GM19397 (cell line): Measurements from ENCODE around the gene MYH6.

Source experiments
- ATAC-seq: cut with Tn5 transposase; IDR thresholded peaks from one replicate; pipeline ENCODE4 v1.9.1; 2021; ENCODE audit warnings: mild to moderate bottlenecking, moderate library complexity; ENCODE audit not compliant: unreplicated experiment

Gene MYH6

DNA sequence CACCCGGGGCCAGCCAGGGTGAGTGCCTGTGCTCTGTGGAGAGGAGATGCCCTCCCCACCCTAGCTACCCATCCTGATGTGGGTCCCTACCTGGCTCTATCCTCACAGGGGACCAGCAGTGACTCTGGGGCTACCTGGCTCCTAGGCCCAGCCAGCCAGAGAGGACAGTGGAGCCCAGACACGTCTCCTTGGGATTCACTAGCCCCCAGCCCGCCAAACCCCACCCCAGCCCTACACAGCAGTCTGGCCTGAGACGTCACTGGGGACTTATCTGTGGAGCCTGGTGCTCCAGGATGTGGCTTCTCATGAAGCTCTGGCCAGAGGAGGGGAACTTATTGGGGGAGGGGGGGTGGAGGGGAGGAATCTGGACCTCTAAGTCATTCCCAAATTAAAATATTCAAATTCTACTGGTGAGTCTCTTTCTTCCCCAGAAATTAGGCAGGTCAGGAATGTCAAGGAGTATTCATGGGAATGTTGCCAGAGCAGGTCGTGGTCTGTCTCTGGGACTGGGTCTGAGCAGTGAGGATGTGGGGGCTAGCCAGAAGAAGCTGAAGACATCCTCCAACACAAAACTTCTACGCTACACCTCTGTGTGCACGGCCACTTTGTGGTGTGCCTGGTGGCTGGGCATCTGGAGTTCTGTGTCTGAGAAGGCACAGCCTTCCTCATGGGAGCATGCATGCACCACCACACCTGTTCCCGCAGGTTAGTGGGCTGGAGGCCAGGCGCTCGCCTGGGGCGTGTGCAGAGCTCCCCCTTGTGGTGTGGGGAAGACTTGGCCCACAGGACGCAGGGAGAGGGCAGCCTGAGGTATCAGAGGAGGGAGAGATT is 28.5 kb downstream of the MYH6 start:
- no peak for ATAC-seq

DNA sequence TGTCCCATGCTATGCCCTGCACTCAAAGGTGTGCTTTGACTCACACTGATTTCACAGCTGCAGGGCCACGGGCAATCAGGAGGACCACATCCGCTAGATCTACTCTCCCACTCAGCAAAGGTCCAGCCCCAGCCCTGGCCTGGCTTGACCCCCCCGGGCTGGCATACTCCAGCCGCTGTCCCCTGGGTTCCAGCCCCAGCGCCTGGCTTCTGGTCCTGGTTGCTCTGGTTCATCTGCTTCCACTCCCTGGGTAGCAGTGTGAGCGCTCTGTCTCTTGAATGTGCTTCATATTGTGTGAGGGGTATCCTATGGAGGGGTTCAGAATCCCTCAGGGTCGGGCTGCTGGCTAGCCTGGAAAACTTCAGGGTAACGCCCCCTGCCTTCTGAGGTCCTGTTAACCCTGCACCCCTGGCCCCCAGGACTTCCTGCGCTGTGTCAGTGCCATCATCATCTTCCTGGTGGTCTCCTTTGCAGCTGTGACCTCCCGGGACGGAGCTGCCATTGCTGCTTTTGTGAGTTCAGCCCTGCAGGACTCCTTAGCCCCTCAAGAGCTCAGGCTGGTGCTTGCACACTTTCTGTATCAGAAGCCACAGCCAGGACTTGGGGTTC is 29.4 kb downstream of the MYH6 start:
- ATAC-seq: no peak

DNA sequence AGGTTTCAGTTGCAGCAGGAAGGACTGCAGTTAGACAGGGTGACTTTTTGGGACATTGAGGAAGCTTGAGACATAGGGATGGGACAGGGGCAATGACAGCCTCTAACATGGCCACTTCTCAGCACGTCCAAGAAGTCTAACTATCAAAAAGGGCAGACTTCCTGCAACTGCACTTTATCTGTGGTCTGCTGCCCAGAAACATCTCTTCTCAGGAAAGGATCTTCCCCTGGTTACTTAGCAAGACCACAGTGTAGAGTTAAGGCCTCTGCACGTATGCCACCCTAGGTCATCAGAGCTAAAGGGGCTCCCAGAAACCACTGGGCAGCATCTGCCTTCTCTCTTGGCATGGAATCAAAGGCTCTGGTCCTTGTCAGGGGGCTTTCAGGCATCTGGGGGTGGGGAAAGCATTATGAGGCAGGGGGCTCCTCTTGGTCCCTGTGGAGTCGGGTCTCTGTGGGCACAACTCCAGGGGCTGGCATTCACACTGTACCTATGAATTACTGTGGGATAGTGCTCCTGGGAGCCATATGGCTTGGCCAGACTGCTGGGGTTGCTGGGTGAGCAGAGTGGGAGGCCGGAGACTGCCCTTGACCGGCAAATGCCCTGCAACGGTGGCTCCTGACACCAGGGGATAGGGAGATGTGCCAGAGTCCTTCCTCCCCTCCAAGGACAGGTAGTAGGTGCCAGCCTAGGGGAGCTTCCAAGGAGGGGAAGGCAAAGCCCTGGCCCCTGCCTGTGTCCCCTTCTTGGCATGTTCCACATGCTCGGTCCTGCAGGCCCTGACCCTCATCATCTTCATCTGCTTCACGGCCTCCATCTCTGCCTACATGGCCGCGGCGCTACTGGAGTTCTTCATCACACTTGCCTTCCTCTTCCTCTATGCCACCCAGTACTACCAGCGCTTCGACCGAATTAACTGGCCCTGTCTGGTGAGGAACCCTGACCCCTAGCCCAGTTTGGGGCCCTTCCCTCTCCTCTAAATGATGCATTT is 30.2 kb downstream of the MYH6 start:
- no peak for ATAC-seq

DNA sequence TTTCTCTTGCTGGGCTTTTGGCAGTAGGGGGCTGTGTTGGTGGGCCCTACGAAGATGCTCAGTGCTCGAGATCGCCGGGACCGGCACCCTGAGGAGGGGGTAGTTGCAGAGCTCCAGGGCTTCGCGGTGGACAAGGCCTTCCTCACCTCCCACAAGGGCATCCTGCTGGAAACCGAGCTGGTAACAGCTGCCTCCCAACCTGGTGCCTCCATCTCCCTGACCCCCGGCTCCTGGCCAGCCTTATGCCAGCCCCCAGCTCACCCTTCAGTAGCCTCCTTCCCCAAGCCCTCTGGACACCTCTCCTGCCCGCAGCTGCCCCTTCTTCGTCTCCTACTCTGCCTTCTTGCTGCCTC is 30.9 kb downstream of the MYH6 start:
- no peak for ATAC-seq

DNA sequence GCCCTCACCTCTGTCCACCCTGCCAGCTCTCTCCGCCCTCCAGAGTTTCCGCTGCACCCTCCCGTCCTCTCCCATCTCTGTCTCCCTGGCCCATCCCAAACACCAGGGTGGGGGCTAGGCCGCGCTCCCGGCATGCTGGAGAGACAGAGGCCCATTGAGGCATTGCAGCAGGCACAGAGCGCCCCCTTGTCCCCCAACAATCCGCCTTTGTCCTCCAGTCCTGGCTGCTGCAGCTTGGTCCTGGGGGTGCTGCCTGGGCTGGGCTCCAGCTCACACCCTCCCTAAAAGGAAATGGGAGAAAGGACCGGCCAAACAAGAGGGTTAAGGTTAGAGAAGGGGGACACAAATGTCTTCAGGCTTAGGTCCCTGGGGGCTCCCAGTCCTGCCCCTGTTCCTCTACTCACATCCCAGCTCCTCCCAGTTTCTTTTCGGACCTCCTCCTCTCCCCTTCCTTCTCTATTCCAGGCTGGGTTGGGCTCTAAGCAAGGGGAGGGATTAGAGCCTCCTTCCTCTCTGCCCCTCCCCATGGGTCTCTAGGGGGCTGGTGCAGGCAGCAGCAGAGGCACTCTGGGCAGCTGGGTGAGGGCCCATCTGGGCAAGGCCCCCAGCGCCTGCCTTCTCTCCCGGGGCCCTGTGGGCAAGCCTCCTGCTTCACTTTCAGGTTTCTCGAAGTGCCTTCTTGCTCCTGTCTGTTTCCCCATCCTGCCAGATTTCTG is 31.4 kb downstream of the MYH6 start, which contains the start of gene CMTM5:
Gene CMTM5, plus strand, starts transcription at position 565 of the 716 bp plus-strand sequence. CDS start 206 bp downstream, outside the sequence.
- ATAC-seq: no peak

DNA sequence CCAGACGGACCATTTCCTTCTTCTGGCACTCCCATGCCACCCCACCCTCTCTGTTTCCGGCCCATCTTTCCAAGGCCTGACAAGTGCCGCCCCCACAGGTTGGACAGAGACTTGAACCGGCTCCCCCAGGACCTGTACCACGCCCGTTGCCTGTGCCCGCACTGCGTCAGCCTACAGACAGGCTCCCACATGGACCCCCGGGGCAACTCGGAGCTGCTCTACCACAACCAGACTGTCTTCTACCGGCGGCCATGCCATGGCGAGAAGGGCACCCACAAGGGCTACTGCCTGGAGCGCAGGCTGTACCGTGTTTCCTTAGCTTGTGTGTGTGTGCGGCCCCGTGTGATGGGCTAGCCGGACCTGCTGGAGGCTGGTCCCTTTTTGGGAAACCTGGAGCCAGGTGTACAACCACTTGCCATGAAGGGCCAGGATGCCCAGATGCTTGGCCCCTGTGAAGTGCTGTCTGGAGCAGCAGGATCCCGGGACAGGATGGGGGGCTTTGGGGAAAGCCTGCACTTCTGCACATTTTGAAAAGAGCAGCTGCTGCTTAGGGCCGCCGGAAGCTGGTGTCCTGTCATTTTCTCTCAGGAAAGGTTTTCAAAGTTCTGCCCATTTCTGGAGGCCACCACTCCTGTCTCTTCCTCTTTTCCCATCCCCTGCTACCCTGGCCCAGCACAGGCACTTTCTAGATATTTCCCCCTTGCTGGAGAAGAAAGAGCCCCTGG is 32.4 kb downstream of the MYH6 start:
- ATAC-seq: no peak

DNA sequence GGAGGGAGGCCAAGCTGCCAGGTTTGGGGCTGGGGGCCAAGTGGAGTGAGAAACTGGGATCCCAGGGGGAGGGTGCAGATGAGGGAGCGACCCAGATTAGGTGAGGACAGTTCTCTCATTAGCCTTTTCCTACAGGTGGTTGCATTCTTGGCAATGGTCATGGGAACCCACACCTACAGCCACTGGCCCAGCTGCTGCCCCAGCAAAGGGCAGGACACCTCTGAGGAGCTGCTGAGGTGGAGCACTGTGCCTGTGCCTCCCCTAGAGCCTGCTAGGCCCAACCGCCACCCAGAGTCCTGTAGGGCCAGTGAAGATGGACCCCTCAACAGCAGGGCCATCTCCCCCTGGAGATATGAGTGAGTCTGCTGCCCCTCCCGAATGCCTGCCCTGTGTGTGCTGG is 35.0 kb downstream of the MYH6 start:
- ATAC-seq: no peak

DNA sequence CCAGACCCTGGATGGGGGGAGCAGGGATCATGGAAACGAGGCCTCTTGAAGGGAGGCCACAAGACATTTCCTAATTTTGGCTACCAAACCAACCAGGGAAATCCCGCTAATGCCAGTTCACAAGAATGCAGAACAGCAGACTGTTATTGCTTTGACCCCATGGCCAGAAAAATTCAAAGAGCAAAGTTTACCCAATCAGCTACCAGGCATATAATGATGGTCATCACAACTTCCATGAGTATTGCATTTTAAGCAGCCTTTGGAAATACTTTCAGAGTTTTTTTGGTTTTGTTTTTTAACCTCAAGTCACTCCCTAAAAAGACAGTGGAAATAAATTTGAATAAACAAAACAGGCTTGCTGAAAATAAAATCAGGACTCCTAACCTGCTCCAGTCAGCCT is 35.6 kb downstream of the MYH6 start, which contains the start of gene IL25:
Gene IL25, plus strand, starts transcription at position 301 of the 400 bp plus-strand sequence.
- no peak for ATAC-seq

DNA sequence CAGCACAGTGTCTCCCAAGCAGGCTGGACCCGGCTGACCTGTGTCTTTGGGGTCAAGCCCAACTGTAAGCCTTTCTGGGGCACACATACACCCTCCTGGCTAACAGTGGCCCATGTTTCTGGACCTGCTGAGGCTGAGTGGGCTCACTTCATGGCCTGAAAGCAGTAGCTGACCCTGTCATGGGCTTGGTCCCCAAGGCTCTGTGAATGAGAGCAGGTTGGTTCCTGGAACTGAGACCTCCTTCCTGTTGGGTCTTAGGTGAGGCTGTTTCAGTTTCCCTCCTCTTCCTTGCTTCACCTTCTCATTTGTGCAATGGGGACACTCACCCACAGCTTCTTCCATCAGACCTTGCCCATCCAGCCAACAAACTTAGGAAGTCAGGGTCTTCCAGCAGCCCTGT is 36.2 kb downstream of the MYH6 start:
- no peak for ATAC-seq

DNA sequence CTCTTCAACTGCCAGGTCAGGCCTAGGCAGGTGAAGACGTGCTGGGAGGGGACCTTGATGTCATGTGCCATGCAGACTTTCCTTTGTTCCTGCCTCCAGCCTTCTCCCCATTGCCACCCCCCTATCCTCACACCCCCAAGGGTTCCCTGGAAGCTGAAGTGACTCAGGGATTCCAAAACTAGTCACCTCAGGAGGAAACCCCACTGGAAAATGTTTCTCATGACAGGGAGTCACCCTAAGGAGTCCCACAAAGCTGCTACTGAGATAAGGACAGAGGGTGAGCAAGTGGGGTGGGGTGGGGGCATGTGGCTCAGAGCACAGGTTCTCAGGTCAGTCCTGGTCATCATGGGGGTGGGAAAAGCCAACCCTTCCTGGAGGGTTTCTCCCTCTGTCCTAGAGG is 37.9 kb downstream of the MYH6 start:
- ATAC-seq: no peak

DNA sequence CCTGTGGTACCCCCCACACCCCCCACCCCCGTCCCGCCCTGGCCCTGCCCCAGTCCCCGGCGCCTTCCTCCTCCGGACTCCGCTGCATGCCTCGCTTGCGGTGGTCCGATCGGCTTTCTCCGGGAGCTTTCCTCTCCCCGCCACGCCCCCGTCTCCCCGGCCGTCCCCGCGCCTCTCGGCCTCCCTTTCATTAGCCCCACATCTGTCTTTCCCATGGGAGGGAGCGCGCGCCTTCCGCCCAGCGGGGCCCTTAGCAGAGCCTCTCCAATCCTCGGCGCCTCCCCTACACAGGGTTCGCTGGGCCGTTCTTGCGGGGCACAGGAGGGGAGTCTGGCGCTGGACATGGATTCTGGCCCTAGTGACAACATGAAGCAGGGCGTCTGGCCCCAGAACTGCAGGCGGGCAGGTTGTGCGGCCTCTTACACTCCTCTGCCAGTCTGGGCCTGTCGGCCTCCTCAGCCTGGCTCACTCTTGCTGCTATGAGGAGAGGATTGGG is 41.6 kb downstream of the MYH6 start:
- no peak for ATAC-seq

DNA sequence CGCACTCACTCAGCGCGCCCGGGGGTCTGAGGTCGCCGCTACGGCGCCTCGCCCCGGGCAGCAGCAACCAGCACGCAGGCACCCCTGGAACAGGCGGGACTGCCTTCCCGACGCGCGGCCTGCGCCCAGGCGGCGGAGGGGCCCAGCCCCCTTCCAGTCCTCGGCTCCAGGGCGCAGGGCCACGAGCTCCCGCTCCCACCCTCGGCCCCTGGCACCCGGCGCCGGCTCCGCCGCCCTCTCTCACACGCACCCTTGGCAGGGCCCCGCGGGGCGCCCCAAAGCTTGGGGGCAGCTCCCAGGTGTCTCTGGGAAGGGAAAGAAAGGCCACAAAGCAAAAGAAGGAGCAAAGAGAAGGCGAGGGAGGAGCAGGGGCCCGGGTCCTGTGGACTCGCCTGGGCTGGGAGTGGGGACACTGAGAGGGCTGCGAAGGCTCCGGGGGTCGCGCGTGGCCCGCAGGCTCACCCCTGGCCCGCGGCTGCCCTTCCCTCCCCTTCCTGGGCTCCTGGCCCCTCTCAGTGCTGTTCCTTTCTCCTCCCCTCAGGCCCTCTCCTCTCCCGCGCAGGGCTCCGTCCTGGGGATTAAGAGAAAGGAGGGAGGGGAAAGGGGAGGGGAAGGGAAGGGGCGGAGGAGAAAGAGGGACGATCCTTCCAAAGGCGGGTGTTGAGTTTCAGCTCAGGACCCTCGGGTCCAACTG is 42.2 kb downstream of the MYH6 start:
- no peak for ATAC-seq

DNA sequence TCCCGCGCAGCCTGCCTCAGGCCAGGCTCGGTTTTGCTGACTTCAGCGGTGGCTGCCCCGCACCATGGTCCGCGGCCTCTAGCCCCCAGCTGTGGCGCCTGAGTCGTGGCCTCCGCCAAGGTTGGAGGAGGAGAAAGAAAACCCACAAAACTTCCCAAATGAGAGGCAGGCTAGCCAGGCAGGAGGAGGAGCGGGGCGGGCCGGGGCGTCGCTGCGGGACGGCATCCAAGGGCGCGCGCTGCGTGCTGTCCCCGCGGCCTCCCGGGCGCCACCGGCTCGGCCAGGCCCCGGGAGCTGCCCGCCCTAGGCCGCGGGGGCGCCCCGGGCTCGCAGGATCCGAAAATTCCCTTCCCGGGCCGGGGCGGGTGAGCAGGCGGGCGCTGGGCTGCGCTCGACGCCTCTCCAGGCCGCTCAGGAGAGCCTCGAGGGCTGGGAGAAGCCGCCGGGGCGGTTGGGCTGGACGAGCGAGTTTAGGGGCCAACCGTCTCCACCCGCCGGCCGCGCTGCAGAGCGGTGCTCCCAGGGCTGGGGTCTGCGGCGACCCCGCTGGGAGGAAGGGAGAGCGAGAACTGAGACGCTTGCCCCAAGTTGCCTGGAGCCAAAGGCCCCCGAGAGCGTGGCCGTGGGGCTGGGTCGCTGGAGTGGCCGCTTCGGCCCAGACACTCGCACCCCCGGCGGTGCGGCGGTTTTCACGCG is 42.9 kb downstream of the MYH6 start, which contains the start of gene EFS:
Gene EFS, minus strand, starts transcription at position 137 of the 696 bp plus-strand sequence. CDS start 147 bp downstream, outside the sequence.
- no peak for ATAC-seq

DNA sequence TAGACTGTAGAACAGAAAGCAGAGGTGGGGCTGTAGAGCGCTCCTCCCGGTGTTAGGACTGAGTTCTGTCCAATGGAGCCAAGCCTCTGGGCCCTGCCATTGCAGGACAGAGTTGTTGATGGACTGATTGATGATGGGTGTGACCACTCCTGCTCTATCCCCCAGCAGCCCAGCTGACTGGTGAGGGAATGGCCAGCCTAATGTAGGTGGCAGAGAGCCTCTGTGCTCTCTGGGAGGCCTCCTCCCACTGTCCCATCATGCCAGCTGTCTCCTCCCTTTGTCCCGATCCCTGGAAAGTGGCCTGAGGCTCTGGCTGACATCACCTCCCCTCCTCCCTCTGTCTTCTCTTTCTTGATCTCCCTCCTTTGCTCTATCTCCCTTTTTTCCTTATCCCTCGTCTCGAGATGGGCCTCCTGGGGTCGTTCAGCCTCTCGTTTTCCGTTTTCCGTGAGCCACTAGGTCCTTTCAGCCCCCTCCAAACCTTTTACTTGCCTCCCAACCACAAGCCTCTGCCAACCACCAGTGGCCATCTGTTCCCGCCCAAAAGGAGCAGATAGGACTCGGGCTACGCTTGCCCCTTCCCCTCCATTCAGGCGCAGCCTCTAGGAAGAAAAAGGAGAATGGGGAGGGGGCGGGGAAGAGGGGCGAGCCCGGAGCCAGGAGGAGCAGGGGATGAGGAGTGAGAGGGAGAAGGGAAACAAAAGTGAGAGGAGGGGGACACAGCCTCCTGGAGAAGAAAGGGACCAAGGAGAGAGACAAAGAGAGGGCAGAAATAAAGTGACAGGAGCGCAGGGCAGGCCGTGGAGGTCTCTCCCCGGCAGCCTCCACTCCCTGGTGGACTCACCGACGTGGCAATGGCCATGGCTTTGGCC is 43.7 kb downstream of the MYH6 start:
- ATAC-seq: no peak

DNA sequence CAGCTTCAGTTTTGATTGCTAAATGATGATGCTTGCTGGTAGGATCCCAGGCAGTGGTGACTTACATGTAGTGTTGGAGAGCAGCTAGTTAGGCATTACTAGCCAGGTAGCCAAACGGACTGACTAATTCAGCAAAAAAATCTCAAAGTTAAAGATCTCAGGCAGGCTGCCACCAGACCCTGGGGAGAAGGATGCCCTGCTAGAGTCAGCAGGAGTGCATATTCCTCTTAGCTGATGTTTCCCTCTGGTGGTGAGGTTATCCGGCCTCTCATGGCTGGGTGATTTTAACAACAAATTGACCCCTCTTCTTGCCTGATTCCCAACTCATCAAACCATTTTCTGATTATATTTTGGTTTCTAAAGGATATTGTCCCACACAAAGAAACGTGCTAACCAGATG is 45.9 kb downstream of the MYH6 start:
- ATAC-seq: no peak

DNA sequence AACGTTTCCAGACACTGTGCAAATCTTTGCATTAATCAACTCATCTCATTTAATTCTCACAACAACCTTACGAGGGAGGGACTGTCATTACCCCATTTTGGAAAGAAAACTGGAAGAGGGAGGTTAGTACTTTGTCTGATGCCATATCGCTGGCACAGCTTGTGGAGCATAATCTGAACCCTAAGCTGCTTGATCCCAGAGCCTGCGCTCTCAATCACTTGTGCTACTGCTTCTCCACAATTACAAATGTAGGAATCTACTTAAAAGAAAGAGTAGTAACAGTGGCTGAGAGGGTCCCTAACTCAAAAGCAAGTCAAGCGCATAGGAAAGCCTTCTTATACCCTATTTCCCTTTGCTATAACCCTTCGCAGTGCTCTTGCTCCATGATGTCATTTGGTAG is 46.3 kb downstream of the MYH6 start:
- ATAC-seq: no peak

DNA sequence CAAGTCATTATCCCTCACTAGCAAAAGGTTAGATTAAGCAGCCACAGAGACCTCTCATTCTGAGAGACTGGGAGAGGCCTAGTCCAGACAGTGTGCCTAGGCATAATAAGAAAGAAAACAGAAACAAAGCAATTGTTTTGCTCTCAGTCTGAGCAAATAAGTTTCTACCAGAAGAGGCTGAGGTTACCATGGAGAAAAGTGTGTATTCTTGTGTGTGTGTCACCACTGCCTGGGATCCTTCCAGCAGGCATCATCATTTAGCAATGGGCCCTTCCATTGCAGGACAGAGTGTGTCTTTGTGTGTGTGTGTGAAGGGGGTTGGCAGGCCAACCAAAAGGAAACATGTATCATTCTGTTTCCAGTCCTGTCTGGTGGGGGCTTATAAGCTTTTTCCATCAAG is 46.8 kb downstream of the MYH6 start:
- ATAC-seq: no peak

DNA sequence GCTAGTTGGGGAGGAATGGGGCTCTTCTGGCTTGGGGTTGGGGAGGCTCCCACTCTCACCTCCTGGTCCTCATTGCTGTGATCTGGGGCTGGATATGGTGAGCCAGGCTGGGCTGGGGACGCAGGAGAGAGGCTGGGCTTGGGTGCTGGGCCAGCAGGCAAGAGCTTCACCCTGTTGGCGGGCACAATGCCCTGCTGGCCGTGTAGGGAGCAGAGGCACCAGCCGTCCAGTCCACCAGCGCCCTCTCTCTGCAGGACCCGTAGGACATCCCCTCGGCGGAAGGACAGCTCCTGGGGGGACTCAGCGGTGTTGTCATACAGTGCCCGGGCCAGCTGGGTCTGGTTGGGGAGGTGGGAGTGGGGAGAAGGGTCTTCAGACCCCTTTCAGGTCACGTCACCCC is 47.6 kb downstream of the MYH6 start:
- no peak for ATAC-seq
